AG10803 (cell line): Measurements from ENCODE around the gene MRM1.
"Not testable (repeated sequence)": the region's sequence is repeated elsewhere in the genome, so short reads cannot be mapped to it uniquely, and the experiment has no call there.

Experiments used
- DNase-seq: peaks from one replicate; pipeline ENCODE4 v3.0.0; 2010; ENCODE audit warnings: low read depth
- H3K4me3 ChIP-seq: 2 replicates; pipeline ENCODE4 v1.5.1; 2011; ENCODE audit warnings: mild to moderate bottlenecking, low read length, control low read depth
- CTCF ChIP-seq: conservative IDR thresholded peaks from 2 replicates; pipeline ENCODE4 v1.5.1; 2011; ENCODE audit warnings: mild to moderate bottlenecking, low read length, control low read depth, inconsistent platforms

The MRM1 gene

GRCh38 chr17:36600936-36601302, 464 bp upstream of the MRM1 start:
- DNase-seq, result no peak
- peak overlapping the region; percentile 95 for H3K4me3 ChIP-seq
- no peak for TF ChIP-seq CTCF

- no peak for TF ChIP-seq CTCF
- peak overlapping the region; percentile 95 for H3K4me3 ChIP-seq
- DNase-seq, result no peak
These were observed 806 bp downstream of the MRM1 start for GRCh38 chr17:36602030-36602748.

- TF ChIP-seq CTCF, result peak; percentile 88
- H3K4me3 ChIP-seq, result peak overlapping the region; percentile 95
- peak; percentile 61 for DNase-seq
These were observed 1.6 kb downstream of the MRM1 start for GRCh38 chr17:36602924-36603384.

- DNase-seq, H3K4me3 ChIP-seq: not testable (repeated sequence)
These were observed 3.6 kb downstream of the MRM1 start for GRCh38 chr17:36605028-36605427.

- no peak overlapping the region for H3K4me3 ChIP-seq
- DNase-seq, result no peak
- no peak for TF ChIP-seq CTCF
These were observed 6.9 kb downstream of the MRM1 start for GRCh38 chr17:36608280-36608679.

- peak; percentile 65 for DNase-seq
- H3K4me3 ChIP-seq, result no peak overlapping the region
- TF ChIP-seq CTCF, result peak; percentile 64
These were observed 7.6 kb downstream of the MRM1 start for GRCh38 chr17:36608794-36609497.

GRCh38 chr17:36609498-36609862, 8.1 kb downstream of the MRM1 start:
- H3K4me3 ChIP-seq, result no peak overlapping the region
- TF ChIP-seq CTCF, result no peak
- DNase-seq, result no peak
